B cell (primary cell): ENCODE measurements around the gene ASB8. TPM values are rescaled to one million over a fixed set of nuclear protein-coding genes. Genes with fewer than 3 reads are reported as not detected.
A peak's percentile ranks its signal among the peaks of the same experiment; 100 is the strongest.

ENCODE experiments used
- ATAC-seq: fragments of 200-7000 bp; cut with Tn5 transposase; one replicate; pipeline ENCODE4 v1.10.0; 2021; ENCODE audit warnings: low read depth, mild to moderate bottlenecking, moderate number of reproducible peaks, moderate library complexity
- CTCF ChIA-PET: fragments of 350-600 bp; sonication (Branson Sonifier 250); formaldehyde crosslinking; loops from one replicate; lab custom pipeline; 2021; ENCODE audit warnings: antibody characterized with exemption, inconsistent platforms; lab: Charles Lee
- POLR2A ChIA-PET: fragments of 350-600 bp; sonication (Branson Sonifier 250); formaldehyde crosslinking; loops from one replicate; lab custom pipeline; 2021; ENCODE audit warnings: antibody characterized with exemption; lab: Charles Lee
- DNase-seq: peaks from one replicate; pipeline ENCODE4 v3.0.0; 2013
- H2AFZ ChIP-seq: 2 replicates; pipeline ENCODE4 v1.6.1; 2012; ENCODE audit warnings: mild to moderate bottlenecking, low read depth, low read length; ENCODE audit not compliant: insufficient read depth, poor library complexity, severe bottlenecking
- H3K27ac ChIP-seq, 2 donors: 1 replicate in 1 of 2; 2 replicates in 1 of 2; pipeline ENCODE4 v1.5.1; 2012 to 2013; ENCODE audit warnings: low read length in 2 of 2, mild to moderate bottlenecking in 2 of 2, moderate library complexity in 1 of 2
- H3K27me3 ChIP-seq, 4 experiments: fragments of 200-600 bp in 1 of 4; sonication (generic) in 1 of 4; replicated peaks in 1 of 4; 1 replicate in 2 of 4; 2 replicates in 2 of 4; pipeline versions ENCODE4 v1.6.1 to v1.7.0; 2013 to 2016; ENCODE audit warnings: low read length in 3 of 4, mild to moderate bottlenecking in 2 of 4, mixed read lengths in 1 of 4, moderate library complexity in 1 of 4; ENCODE audit not compliant: insufficient read depth in 4 of 4, control insufficient read depth in 3 of 4; ENCODE audit errors: control extremely low read depth in 1 of 4
- H3K36me3 ChIP-seq, 2 experiments: replicated peaks in 1 of 2; 1 replicate in 1 of 2; 2 replicates in 1 of 2; pipeline versions ENCODE4 v1.6.1 to v1.7.1; 2013; ENCODE audit warnings: low read length in 1 of 2; ENCODE audit not compliant: insufficient read depth in 2 of 2, control insufficient read depth in 1 of 2; ENCODE audit errors: control extremely low read depth in 1 of 2, extremely low read depth in 1 of 2
- H3K4me1 ChIP-seq, 2 donors: fragments of 200-600 bp in 1 of 2; sonication (generic) in 1 of 2; 1 replicate in 1 of 2; 2 replicates in 1 of 2; pipeline versions ENCODE4 v1.5.1 to v1.6.1; 2013 to 2017; ENCODE audit warnings: low read length in 2 of 2; ENCODE audit not compliant: control insufficient read depth in 2 of 2, insufficient read depth in 2 of 2
- H3K4me2 ChIP-seq: replicated peaks from 2 replicates; pipeline ENCODE3; 2012; ENCODE audit warnings: mild to moderate bottlenecking, low read depth, low read length; ENCODE audit not compliant: poor library complexity, severe bottlenecking
- H3K4me3 ChIP-seq, 5 experiments: fragments of 200-600 bp in 1 of 5; sonication (generic) in 1 of 5; 1 replicate in 3 of 5; 2 replicates in 2 of 5; pipeline versions ENCODE4 v1.5.1 to v1.7.0; 2011 to 2016; ENCODE audit warnings: low read length in 4 of 5, mild to moderate bottlenecking in 4 of 5, low read depth in 2 of 5, control low read depth in 1 of 5, moderate library complexity in 1 of 5; ENCODE audit not compliant: insufficient read depth in 1 of 5; ENCODE audit errors: control extremely low read depth in 1 of 5, extremely low read depth in 1 of 5
- H3K79me2 ChIP-seq: fragments of 200-600 bp; sonication (generic); one replicate; pipeline ENCODE4 v1.6.0; 2016; ENCODE audit warnings: low read length; ENCODE audit not compliant: control insufficient read depth, insufficient read depth
- H3K9ac ChIP-seq: fragments of 200-600 bp; sonication (generic); 2 replicates; pipeline ENCODE4 v1.6.1; 2017; ENCODE audit warnings: mild to moderate bottlenecking, low read length, moderate library complexity
- H3K9me3 ChIP-seq, 3 donors: one replicate each; pipeline versions ENCODE4 v1.6.1 to v1.7.1; 2013; ENCODE audit warnings: low read length in 2 of 3; ENCODE audit not compliant: control insufficient read depth in 2 of 3, insufficient read depth in 1 of 3; ENCODE audit errors: control extremely low read depth in 1 of 3
- H4K20me1 ChIP-seq: 2 replicates; pipeline ENCODE4 v1.6.0; 2012; ENCODE audit warnings: mild to moderate bottlenecking, low read length; ENCODE audit not compliant: insufficient read depth, control insufficient read depth, poor library complexity, severe bottlenecking
- H3K27ac Mint-ChIP-seq: one replicate; pipeline ENCODE4 v1.8.0; 2021; ENCODE audit warnings: mixed read lengths
- H3K27me3 Mint-ChIP-seq: one replicate; pipeline ENCODE4 v1.8.0; 2021; ENCODE audit warnings: mixed read lengths
- H3K4me1 Mint-ChIP-seq: one replicate; pipeline ENCODE4 v1.8.0; 2021; ENCODE audit warnings: mixed read lengths
- H3K4me3 Mint-ChIP-seq: one replicate; pipeline ENCODE4 v1.8.0; 2021; ENCODE audit warnings: mixed read lengths
- H3K9me3 Mint-ChIP-seq: one replicate; pipeline ENCODE4 v1.8.0; 2022; ENCODE audit warnings: mixed read lengths; ENCODE audit not compliant: insufficient read depth
- EZH2 ChIP-seq: IDR thresholded peaks from 2 replicates; pipeline ENCODE4 v1.6.1; 2012; ENCODE audit warnings: borderline replicate concordance, low read depth, mild to moderate bottlenecking, moderate library complexity, low read length; ENCODE audit not compliant: insufficient read depth, poor library complexity, severe bottlenecking
- WGBS: methylation state at CpG from one replicate; pipeline ENCODE4 v1.1.5; 2013; ENCODE audit warnings: missing lambda C conversion rate; ENCODE audit not compliant: insufficient coverage; 5-methylcytosine and 5-hydroxymethylcytosine counted together
- intact Hi-C: fragments of 100-400 bp; cut with micrococcal nuclease; formaldehyde crosslinking; loops from one replicate; pipeline ENCODE4 v1.10.0; 2022
- polyA plus RNA-seq: library from polyadenylated mRNA; depleted of rRNA; stranded (reverse); fragments of >200 nt; gene quantifications from 2 replicates; pipeline ENCODE4 v1.2.3, GENCODE V29; 2012
- total RNA-seq, 2 donors: library from RNA; stranded (reverse); fragments of 120-200 nt in 1 of 2; gene quantifications; 1 replicate in 1 of 2; 2 replicates in 1 of 2; pipeline versions ENCODE4 v1.2.3 to v1.2.4, GENCODE V29; 2013 to 2022
- TF ChIP-seq, protein P1 (sequence below): fragments of 200-600 bp; IDR thresholded peaks from one replicate; pipeline ENCODE4 v1.8.0; 2022; ENCODE audit warnings: antibody characterized with exemption, mild to moderate bottlenecking

The ASB8 gene
- total and polyA plus RNA-seq, 2 donors (not counting 1 experiment from before 2014, with no cell fraction given): 22.7 to 54.8 TPM

DNA sequence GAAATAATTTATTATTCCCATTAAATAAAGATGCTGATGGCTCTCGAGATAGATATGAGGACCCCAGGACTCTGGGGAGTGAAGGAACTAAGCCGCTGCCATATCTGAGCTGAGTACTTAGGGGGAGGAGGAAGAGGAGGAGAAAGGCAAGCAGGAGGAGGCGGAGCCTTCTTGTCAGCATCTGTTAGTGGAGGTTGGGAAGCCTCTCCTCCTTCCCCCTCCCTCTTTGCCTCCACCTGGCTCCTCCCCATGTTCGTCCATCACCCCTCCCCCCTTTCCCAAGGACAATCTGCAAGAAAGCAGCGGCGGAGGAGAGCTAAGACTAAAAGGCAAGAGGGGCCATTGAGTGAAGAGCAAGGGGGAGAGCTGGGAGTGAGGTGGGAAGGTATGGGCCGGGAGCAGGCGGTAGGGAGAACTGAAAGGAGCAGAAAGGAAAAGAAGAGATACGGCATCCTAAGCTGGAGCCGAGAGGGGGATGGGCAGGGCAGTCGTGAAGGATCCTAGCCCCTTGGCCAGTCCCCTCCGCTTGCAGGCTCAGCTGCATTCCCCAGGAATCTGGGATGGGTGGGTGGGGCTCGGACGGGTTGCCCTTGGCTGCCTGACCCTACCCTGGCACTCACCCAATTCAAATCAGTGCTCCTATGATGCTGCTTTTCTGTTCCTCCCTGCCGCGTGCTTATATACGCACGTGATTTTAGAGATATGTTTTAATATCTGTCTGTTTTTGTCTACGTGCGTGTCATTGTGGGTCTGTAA, 38.1 kb downstream of the ASB8 start, which contains the start of gene PFKM:
Gene PFKM (plus strand): TSS at position 287 of the 756 bp plus-strand sequence. CDS start 3,411 bp downstream, outside the sequence.
- Histone ChIP-seq H3K79me2 (peaks cover 8% of the 10 kb centered on the region), H3K4me3 (peak within 1 kb of the TSS; percentile 73 to 94 (median 86)), H3K36me3 (peaks cover 0 to 8% of the 10 kb centered on the region in 2 experiments), H3K4me2 (peak within 1 kb of the TSS; percentile 79), H4K20me1 (no peaks in the 10 kb centered on the region), H2AFZ (peak within 1 kb of the TSS; percentile 87), H3K9me3 (peaks cover 0 to 2% (median 0%) of the 10 kb centered on the region in 3 donors), H3K27me3 (no peaks in the 10 kb centered on the region), H3K9ac (peak within 1 kb of the TSS; percentile 77), H3K27ac (peak within 1 kb of the TSS; percentile 21 to 62), H3K4me1 (peaks cover 7 to 12% of the 10 kb centered on the region in 2 donors)
- Mint-ChIP-seq H3K4me3 (peak within 1 kb of the TSS; percentile 96), H3K27me3 (no peaks in the 10 kb centered on the region), H3K27ac (peak within 1 kb of the TSS; percentile 85), H3K4me1 (peaks cover 19% of the 10 kb centered on the region), H3K9me3 (no peaks in the 10 kb centered on the region)
- intact Hi-C loops: loop anchor here (1.0 kb wide), 2 partner anchors 13 to 38 kb away; partner anchors contain the start of genes ASB8 and SENP1
- TF ChIP-seq, protein P1, sequence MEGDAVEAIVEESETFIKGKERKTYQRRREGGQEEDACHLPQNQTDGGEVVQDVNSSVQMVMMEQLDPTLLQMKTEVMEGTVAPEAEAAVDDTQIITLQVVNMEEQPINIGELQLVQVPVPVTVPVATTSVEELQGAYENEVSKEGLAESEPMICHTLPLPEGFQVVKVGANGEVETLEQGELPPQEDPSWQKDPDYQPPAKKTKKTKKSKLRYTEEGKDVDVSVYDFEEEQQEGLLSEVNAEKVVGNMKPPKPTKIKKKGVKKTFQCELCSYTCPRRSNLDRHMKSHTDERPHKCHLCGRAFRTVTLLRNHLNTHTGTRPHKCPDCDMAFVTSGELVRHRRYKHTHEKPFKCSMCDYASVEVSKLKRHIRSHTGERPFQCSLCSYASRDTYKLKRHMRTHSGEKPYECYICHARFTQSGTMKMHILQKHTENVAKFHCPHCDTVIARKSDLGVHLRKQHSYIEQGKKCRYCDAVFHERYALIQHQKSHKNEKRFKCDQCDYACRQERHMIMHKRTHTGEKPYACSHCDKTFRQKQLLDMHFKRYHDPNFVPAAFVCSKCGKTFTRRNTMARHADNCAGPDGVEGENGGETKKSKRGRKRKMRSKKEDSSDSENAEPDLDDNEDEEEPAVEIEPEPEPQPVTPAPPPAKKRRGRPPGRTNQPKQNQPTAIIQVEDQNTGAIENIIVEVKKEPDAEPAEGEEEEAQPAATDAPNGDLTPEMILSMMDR: no peak
- no peak for TF ChIP-seq EZH2
- ChIA-PET CTCF (interaction anchor here (1.3 to 2.9 kb wide), 3 partner anchors 12 to 64 kb away, joined by 4 to 18 read pairs (median 8); partner anchors contain the start of genes ASB8, CCDC184 and SENP1), POLR2A (interaction anchor here (0.6 to 1.4 kb wide), 4 partner anchors 10 to 64 kb away, joined by 3 to 7 read pairs (median 3); partner anchors contain the start of genes ASB8 and SENP1)
- DNase-seq (peak; percentile 81), ATAC-seq (peak; percentile 99)
- 0% methylated on average over 7 of the region's 20 CpGs for WGBS
